Measurements from ENCODE around the gene C1GALT1.
"Not testable (repeated sequence)": the region's sequence is repeated elsewhere in the genome, so short reads cannot be mapped to it uniquely, and the experiment has no call there.

Gene C1GALT1

DNA sequence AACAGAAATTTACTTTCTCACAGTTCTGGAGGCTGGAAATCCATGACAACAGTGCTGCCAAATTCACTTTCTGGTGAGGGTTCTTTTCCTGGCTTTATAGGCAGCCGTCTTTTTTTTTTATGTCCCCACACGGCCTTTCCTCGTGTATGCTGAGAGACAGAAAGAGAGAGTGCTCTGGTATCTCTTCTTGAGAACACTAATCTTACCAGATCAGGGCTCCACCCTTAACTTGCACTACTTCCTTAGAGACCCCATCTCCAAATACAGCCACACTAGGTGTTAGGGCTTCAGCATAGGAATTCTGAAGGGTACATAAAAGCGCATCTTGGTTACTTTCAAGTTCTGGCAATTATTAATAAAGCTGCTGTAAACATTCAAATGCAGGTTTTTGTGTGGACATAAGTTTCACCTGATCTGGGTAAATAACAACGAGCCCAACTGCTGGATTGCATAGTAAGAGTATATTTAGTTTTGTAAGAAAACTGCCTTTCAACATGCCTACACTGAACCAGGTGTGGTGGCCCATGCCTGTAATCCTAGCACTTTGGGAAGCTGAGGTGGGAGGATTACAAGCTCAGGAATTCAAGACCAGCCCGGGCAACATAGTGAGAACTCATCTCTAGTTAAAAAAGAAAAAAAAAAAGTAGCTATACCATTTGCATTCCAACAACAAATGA, 8.2 kb upstream of the C1GALT1 start:
- no peak for DNase-seq

DNA sequence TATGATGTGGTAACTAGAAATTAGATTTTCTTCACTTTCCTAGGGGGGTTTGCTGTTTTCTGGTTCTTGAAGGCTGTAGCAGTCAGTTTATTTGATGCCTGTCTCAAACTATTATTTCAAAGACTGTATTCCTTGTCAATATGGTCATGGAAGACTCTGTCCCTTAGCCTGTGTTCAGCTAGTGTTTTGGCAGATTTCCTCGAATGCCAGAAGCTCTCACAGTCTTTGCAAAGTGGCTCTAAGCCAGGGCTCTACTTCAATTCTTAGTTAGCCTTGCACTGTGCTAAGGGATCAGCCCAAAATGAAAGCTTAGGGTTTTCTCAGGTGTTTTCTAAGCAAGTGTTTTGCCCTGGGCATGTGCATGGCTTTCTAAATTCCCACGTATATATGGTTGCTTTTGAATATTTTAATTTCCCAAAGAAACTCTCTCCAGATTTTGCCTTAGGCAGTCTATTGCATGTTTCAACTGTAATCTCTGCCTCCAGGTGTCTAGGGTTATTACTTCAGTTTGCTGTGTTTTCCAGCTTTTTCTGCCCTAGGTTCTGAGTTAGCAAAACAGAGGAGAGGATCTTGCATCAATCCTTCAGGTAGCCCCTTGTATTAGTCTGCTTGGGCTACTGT, 7.2 kb upstream of the C1GALT1 start:
- DNase-seq = no peak

DNA sequence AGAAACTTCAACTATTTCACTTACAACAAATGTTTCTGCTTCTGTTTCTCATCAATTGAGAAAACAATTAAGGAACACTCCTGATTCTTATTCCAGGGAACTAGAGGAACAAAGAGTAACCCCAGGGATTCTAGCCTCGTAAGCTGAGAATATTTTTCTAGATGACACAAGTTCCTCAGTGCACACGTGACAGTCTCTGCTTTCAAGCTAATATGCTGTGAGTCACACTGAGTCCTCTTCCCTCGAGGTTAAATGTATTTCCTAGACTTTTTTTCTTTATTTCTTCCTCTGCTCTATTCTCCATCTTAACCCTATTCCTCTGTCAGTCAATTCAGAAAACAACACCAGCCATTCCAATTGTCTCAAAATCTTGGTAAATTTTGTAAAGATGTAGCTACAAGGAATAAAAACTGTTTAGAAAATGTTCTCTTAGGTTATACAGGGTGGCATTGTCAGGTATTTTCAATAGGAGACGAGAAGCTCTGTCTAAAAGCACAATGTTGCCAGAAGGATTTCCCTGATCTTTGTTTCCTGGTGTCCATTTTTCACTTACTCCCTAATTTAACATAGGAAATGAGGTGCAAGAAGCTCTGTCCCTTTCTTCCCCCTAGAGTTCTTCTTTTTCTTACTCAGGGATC, 5.8 kb upstream of the C1GALT1 start:
- peak; percentile 61 for DNase-seq

DNA sequence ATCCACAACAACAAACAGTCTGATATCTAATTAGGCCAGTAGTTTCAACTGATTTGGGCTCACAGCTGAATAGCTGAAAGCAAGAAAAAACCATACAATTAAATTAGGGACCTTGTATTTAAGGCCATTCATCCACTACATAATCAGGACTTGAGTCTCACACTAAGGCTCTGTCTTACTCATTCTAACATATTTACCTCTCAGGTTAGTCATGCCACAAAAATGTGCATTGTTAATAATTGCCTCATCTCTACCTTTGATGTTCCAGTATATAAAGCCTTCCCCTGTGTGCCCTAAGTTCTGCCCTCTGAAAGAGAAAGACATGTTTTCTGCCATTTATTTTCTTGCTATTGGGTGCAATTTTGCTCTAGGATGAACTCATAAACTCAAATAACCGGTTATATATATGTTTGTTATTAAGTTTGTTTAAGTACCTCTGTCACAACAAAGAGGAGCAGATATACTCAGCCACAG, 5.3 kb upstream of the C1GALT1 start:
- no peak for DNase-seq

DNA sequence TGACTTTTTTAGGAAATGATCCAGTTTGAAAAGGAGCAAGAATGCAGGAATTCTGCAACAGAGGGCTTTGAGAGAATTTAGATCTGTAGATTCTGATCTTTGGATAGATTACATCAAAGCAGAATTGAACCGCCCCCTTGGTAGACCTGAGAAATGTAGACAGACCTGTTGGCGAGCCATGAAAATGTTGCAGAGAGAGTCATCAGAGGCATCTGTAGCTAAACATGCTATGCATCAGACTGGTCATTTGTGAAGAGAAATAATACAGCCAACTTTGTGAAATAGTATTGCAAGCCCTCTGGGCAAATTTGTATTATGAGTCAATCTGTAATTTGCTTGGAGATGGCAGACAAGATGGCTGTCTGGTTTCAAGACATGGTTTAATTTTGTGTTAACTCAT, 4.3 kb upstream of the C1GALT1 start:
- peak; percentile 77 for DNase-seq

DNA sequence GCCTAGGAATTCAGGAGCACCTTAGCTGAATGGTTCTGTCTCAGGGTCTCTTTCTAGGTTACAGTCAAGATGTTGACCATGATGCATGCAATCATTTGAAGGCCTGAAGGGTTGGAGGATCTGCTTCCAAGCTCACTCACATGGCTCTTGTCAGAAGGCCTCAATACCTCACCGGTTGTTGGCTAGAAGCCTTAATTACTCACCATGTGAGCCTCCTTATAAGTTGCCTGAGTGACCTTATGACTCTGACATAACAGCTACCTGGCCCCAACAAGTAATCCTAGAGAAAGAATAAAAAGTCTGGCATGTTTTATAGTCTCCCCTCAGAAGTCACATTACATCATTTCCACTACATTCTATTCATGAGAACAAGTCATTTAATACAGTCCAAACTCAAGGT, 3.4 kb upstream of the C1GALT1 start:
- DNase-seq = no peak

DNA sequence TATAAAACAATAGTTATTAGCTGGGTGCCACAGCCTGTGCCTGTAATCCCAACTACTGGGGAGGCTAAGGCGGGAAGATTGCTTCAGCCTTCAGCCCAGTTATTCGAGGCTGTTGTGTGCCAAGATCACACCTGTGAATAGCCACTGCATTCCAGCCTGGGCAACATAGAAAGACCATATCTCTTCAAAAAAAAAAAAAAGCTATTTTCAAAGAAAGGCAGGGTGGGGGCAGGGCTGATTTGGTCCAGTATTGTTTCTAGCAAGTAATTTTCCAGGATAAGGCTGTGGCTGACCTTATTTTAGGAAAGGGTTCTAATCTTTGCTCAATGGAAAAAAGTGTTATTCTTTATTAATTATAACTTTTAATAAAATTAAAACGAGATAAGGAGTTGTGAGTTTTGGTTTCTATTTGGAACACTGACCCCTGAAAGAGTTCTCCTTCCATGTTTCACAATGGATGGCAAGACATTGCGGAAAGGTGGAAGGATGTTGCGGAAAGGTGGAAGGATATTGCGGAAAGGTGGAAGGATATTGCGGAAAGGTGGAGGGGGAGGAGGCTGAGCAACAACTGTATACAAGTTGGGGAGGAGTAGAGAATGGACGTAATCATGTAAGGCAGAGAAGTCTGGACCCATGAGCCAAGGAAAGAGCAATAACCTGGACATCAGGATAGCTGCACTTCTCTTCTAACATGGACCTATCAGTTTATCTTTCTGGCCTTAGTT, 1.5 kb upstream of the C1GALT1 start:
- no peak for DNase-seq

DNA sequence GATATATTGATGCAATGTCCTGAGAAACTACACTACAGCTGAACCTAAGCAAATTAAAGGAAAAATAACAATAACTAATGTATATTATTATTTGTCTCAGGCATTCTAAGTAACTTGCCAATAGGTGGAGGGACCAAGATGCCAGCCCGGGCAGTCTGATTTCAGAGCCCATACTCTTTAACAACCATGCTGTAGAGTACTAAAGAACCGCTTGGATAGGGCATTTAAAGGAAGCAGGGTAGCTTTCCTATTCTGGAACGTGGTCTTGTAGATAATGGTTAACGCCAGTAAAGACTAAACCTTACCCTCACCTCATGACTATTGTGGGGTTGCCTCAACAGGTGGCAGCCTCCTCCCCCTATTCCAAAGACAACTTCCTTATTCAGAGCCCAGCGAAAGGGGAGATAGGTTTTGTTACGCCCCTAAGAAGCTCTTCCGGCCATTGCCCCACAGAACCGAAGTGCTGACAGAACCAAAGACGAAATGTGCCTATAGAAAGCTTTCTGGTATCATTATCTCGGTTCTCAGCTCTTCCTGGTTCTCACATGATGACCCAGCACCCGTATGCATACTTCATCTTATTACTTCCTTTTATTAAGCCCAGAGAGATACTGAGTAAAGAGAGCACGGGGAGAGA, 707 bp upstream of the C1GALT1 start:
- DNase-seq = no peak

DNA sequence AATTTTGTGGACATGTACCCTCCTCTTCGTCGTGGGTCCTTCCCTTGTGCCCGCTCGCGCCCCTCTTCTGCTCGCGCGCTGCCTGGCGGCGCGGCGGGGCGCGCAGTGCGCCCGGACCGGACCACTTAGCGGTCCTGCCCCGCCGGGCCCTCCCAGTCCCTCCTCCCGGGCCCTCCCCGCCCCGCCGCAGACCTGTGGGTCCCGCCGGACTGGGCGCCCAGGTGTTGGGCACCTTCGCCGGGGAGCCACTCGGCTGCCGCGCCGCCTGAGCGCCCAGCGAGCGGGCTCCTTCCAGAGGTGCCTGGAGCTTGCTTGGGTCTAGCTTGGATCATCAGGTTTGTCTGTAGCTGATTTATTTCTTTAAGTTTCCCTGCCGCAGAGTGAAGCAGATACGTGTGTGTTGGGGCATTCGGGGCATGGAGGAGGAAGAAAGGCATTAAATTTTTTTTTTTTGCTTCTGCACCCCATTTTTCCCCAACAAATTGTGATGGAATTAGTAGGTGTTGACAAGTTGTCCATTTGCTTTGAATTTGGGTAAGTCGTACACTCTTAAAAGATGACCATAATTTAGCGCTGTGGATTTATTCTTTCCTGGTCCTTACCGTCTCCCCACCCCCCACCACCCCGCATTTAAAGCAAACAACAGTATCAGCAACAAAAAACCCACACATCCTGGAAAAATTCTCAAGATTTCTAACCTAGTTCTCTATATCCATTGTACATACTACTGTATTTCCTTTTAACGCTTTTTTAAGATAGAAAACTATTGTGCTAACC, 905 bp downstream of the C1GALT1 start:
- peak; percentile 77 for DNase-seq

DNA sequence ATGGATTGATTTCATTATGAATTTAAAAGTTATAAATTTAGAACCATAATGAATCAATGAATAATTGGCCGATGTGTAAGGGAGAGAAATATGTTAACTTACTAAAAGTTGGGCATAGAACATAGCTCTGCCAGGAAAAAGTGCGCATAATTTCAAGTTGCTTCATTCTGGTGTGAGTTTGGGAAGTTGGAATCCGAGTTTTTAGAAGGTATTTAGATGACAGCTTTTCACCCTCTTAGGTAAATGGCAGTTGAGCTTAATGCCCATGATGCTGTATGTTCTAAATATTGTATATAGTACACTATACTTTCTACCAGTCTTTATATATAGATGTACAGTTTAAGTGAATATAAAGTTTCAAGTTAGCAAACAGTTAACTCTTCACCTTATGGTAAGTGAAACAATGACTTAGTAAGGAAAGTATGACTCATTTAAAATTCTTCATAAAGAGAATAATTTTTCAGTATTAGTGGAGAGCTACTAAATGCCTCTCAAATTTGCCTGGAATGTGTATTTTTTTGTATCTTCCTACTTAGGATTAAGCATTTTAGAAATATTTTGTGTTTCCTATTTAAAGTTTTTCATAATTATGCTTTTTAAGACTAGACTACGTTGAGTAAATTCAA, 1.6 kb downstream of the C1GALT1 start:
- DNase-seq = no peak

DNA sequence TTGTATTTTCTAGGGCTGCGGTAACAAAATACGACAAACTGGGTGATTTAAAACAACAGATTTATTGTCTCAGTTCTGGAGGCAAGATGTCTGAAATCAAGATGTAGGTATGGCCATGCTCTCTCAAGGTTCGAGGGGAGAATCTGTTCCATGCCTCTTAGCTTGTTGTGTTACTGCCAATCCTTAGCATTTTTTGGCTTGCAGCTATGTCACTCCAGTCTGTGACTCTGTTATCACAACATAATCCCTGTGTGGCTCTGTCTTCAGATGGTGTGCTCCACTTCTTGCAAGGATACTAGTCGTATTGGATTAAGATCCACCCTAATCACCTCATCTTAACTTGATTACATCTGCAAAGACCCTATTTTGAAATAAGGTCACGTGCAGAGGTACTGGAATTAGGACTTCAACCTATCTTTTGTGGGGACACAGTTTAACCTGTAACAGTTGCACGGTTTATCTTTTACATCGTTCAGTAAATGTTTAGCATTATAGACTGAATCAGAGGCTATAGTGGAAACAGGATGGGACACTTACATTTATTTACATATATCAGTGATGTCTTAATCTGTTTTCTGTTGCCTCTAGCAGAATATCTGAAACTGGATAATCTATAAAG, 3.1 kb downstream of the C1GALT1 start:
- no peak for DNase-seq

DNA sequence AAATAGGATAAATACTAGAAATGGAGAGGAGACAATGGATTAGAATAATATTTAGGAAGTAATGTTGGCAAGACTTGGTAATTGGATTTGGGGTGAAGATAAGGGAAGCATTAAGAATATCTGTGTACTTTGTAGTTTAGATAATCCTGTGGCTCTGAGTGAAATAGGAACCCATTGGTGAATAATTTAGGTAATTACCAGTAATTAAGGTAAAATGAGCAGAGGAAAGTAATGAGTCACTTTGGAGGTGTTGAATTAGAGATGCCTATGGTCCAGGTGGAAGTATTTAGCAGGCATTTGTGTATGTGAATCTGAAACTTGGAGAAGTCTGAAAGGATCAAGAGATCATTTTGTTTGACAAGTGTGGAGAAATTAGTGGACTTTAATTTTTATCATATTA, 5.7 kb downstream of the C1GALT1 start:
- DNase-seq = no peak

DNA sequence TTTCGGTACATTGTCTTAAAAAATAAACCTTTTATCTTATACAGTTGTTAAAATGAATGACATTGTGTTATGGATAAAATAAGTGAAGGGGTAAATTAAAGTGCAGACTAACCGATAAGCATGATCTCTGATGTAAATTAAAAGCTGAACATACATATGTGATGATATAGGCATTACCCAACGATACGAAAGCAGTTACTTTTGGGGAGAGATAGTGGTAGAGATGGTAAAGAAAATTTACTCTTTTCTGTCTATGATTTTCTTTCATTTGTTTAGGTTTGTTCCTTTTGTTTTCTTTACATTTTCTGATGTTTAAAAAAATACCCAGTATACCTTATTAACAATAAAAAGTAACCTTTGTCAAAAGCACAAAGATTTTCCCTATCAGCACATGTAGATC, 6.4 kb downstream of the C1GALT1 start:
- DNase-seq = no peak

DNA sequence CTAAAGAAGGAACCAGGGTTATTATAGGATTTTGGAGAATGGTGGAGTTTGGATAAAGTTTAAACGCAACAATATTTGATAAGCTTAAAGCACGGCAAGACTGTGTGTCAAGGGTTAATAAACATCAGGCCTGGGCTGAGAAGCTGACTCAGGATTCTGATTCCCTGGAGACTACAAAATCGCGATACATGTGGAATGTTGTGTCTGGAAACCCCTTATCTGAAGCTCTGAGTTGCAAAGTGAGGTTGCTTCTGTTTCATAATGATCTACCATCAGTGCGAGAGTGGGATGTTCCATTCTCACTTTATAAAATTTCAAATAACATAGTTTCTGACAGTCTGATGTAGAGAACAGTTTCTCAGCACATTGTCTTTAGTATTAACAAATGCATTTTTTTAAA, 7.8 kb downstream of the C1GALT1 start:
- peak; percentile 63 for DNase-seq

DNA sequence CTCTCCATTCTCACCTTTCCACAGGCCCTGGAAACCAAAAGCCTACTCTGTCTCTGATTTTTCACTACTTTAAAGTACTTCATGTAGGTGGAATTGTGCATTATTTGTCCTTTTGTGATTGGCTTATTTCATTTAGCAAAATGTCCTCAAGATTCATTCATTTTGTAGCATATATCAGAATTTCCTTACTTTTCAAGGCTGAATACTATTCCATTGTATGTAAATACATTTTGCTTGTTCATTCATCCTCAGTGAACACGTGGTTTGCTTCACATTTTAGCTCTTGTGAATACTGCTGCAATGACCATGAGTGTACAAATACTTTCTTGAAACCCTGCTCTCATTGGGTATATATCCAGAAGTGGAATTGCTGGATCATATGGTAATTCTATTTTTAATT, 8.8 kb downstream of the C1GALT1 start:
- DNase-seq = no peak

DNA sequence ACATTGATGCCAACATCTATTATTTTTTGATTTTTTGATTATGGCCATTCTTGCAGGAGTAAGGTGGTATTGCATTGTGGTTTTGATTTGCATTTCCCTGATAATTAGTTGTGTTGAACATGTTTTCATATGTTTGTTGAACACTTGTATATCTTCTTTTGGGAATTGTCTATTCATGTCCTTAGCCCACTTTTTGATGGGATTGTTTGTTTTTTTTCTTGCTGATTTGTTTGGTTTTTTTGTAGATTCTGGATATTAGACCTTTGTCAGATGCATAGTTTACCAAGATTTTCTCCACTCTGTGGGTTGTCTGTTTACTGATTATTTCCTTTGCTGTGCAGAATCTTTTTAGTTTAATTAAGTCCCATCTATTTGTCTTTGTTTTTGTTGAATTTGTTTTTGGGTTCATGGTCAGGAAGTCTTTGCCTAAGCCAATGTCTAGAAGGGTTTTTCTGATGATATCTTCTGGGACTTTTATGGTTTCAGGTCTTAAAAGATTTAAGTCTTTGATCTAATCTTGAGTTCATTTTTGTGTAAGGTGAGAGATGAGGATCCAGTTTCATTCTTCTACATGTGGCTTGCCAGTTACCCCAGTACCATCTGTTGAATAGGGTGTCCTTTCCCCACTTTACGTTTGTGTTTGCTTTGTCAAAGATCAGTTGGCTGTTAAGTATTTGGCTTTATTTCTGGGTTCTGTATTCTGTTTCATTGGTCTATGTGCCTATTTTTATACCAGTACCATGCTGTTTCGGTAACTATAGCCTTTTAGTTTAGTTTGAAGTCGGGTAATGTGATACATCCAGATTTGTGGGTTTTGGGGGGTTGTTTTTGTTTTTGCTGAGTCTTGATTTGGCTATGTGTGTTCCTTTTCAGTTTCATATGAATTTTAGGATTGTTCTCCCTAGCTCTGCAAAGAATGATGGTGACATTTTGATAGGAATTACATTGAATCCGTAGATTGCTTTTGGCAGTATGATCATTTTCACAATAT, 10.7 kb downstream of the C1GALT1 start:
- DNase-seq = not testable (repeated sequence)

DNA sequence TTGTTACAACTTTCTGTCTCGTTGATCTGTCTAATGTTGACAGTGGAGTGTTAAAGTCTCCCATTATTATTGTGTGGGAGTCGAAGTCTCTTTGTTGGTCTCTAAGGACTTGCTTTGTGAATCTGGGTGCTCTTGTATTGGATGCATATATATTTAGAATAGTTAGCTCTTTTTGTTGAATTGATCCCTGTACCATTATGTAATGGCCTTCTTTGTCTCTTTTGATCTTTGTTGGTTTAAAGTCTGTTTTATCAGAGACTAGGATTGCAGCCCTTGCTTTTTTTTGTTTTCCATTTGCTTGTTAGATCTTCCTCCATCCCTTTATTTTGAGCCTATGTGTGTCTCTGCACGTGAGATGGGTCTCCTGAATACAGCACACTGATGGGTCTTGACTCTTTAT, 17.2 kb downstream of the C1GALT1 start:
- DNase-seq = not testable (repeated sequence)

DNA sequence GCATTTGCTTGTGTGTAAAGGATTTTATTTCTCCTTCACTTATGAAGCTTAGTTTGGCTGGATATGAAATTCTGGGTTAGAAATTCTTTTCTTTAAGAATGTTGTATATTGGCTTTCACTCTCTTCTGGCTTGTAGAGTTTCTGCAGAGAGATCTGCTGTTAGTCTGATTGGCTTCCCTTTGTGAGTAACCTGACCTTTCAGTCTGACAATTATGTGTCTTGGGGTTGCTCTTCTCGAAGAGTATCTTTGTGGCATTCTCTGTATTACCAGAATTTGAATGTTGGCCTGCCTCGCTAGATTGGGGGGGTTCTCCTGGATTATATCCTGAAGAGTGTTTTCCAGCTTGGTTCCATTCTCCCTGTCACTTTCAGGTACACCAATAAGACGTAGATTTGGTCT, 17.9 kb downstream of the C1GALT1 start:
- not testable (repeated sequence) for DNase-seq

DNA sequence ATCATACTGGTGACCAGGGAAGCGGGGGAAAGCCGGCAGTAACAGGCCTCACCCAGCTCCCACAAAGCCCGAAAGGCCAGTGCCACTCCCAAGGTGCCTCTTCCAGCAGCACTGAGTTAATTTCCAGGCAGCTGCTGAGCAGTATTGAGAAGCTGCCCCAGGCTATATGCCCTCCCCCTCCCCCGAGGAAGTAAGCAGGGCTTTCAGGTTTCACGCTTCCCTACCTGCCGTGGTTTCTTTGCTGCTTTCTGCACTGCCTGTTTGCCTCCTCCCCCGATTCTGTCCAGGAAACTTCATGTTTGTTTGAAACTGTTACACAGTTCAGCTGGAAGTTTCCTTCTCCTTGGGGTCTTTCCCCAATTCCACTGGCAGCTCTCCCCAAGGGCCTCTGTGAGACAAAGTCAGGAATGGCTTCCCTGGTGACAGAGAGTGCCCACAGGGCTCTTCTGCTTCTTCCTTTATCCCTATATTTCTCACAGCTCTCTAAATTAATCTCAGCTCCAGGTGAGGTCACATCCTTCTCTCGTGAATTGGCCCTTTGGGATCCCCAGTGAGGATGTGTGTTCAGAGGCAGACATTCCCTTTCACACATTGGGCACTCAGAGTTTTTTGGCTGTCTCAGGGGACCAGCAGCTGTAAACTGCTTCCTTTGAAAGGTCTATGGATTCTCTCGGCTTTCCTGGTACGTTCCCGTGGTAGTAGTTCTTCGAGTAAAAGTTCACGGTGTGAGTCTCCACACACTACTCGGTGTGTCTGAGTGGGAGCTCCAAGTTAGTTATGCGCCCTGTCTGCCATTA, 19.4 kb downstream of the C1GALT1 start:
- DNase-seq = peak; percentile 91

Measured in islet precursor cell (in vitro differentiated cells).